Peyer's patch (tissue), 4 donors: ENCODE results near the gene CLASP2.

Source experiments
- POLR2A ChIP-seq, 2 donors: fragments of 450-650 bp; IDR thresholded peaks; one replicate each; pipeline ENCODE4 v1.5.1; 2017; ENCODE audit warnings: antibody characterized with exemption in 2 of 2, mild to moderate bottlenecking in 2 of 2, moderate library complexity in 2 of 2
- TF ChIP-seq, protein P1 (sequence below), 6 experiments: fragments of 450-650 bp in 4 of 6; fragments of 200-600 bp in 2 of 6; sonication (generic) in 1 of 6; IDR thresholded peaks; one replicate each; pipeline ENCODE4 v1.5.1; 2017 to 2019; ENCODE audit warnings: antibody characterized with exemption in 6 of 6, mild to moderate bottlenecking in 3 of 6, moderate library complexity in 1 of 6

- TF ChIP-seq, protein P1, sequence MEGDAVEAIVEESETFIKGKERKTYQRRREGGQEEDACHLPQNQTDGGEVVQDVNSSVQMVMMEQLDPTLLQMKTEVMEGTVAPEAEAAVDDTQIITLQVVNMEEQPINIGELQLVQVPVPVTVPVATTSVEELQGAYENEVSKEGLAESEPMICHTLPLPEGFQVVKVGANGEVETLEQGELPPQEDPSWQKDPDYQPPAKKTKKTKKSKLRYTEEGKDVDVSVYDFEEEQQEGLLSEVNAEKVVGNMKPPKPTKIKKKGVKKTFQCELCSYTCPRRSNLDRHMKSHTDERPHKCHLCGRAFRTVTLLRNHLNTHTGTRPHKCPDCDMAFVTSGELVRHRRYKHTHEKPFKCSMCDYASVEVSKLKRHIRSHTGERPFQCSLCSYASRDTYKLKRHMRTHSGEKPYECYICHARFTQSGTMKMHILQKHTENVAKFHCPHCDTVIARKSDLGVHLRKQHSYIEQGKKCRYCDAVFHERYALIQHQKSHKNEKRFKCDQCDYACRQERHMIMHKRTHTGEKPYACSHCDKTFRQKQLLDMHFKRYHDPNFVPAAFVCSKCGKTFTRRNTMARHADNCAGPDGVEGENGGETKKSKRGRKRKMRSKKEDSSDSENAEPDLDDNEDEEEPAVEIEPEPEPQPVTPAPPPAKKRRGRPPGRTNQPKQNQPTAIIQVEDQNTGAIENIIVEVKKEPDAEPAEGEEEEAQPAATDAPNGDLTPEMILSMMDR (IDR thresholded peaks at IDR 0.05) = no peak
- no peak for TF ChIP-seq POLR2A (IDR thresholded peaks at IDR 0.05)
Measured at GRCh38 chr3:33724256-33724655, 6.2 kb upstream of the CLASP2 start.
